Neural cell (in vitro differentiated cells): ENCODE measurements around the gene EFCAB12. TPM values are rescaled to one million over a fixed set of nuclear protein-coding genes. Genes with fewer than 3 reads are reported as not detected.
"Not testable (repeated sequence)": the region's sequence is repeated elsewhere in the genome, so short reads cannot be mapped to it uniquely, and the experiment has no call there.

ENCODE experiments used
- H2AFZ ChIP-seq: fragments of 200-600, 300-800 bp; sonication (generic), shearing (Covaris generic); 2 replicates; pipeline ENCODE4 v1.6.0; 2014; ENCODE audit warnings: low read depth, mild to moderate bottlenecking, antibody characterized with exemption, low read length, moderate library complexity
- H3F3A ChIP-seq: fragments of 200-600 bp; shearing (Covaris generic); 2 replicates; pipeline ENCODE4 v1.6.1; 2016; ENCODE audit warnings: mild to moderate bottlenecking, moderate library complexity, mixed read lengths, antibody characterized with exemption, low read length; ENCODE audit not compliant: insufficient read depth, poor library complexity, severe bottlenecking
- H3K27ac ChIP-seq: fragments of 200-600, 300-800 bp; sonication (generic), shearing (Covaris generic); 2 replicates; pipeline ENCODE4 v1.5.1; 2014; ENCODE audit warnings: mild to moderate bottlenecking, low read length, moderate library complexity
- H3K27me3 ChIP-seq: fragments of 300-800, 200-600 bp; sonication (generic), shearing (Covaris generic); 2 replicates; pipeline ENCODE4 v1.6.0; 2014; ENCODE audit warnings: mild to moderate bottlenecking, low read depth, low read length, moderate library complexity; ENCODE audit not compliant: insufficient read depth
- H3K36me3 ChIP-seq: fragments of 300-800, 200-600 bp; sonication (generic), shearing (Covaris generic); 2 replicates; pipeline ENCODE4 v1.5.1; 2014; ENCODE audit warnings: mild to moderate bottlenecking, antibody characterized with exemption, low read length, moderate library complexity; ENCODE audit not compliant: insufficient read depth
- H3K4me2 ChIP-seq: fragments of 300-800, 200-600 bp; sonication (generic), shearing (Covaris generic); 2 replicates; pipeline ENCODE4 v1.6.0; 2014; ENCODE audit warnings: mild to moderate bottlenecking, low read length
- H3K4me3 ChIP-seq: fragments of 300-800, 200-600 bp; sonication (generic), shearing (Covaris generic); 2 replicates; pipeline ENCODE4 v1.5.1; 2014; ENCODE audit warnings: mild to moderate bottlenecking, low read length, moderate library complexity
- H3K79me2 ChIP-seq: fragments of 200-600 bp; shearing (Covaris generic); replicated peaks from 2 replicates; pipeline ENCODE4 v1.6.0; 2014; ENCODE audit warnings: mild to moderate bottlenecking, low read length, moderate library complexity; ENCODE audit not compliant: insufficient read depth
- H3K9ac ChIP-seq: fragments of 300-800, 200-600 bp; sonication (generic), shearing (Covaris generic); 2 replicates; pipeline ENCODE4 v1.6.1; 2016; ENCODE audit warnings: mild to moderate bottlenecking, low read length, mixed read lengths
- H3K9me2 ChIP-seq: fragments of 200-600 bp; shearing (Covaris generic); 2 replicates; pipeline ENCODE4 v1.6.1; 2016; ENCODE audit warnings: mild to moderate bottlenecking, low read length, mixed read lengths; ENCODE audit not compliant: insufficient read depth
- H3K9me3 ChIP-seq: fragments of 200-600, 300-800 bp; sonication (generic), shearing (Covaris generic); 2 replicates; pipeline ENCODE4 v1.6.1; 2016; ENCODE audit warnings: mild to moderate bottlenecking, mixed run types, low read length, moderate library complexity, mixed read lengths
- H4K20me1 ChIP-seq: fragments of 200-600 bp; shearing (Covaris generic); 2 replicates; pipeline ENCODE4 v1.6.1; 2016; ENCODE audit warnings: mild to moderate bottlenecking, mixed run types; ENCODE audit not compliant: insufficient read depth
- EP300 ChIP-seq: fragments of 450-650 bp; conservative IDR thresholded peaks from 2 replicates; pipeline ENCODE4 v1.6.1; 2014; ENCODE audit warnings: antibody characterized with exemption, mild to moderate bottlenecking, moderate library complexity; ENCODE audit not compliant: poor library complexity, severe bottlenecking
- EZH2 ChIP-seq: fragments of 200-600, 300-800 bp; shearing (Covaris generic), sonication (generic); IDR thresholded peaks from 2 replicates; pipeline ENCODE4 v1.6.1; 2014; ENCODE audit warnings: antibody characterized with exemption, low read length, borderline replicate concordance, mild to moderate bottlenecking; ENCODE audit not compliant: insufficient read depth, poor library complexity, severe bottlenecking
- MXI1 ChIP-seq: fragments of 450-650 bp; conservative IDR thresholded peaks from 2 replicates; pipeline ENCODE4 v1.6.1; 2014; ENCODE audit warnings: antibody characterized with exemption, mild to moderate bottlenecking; ENCODE audit not compliant: poor library complexity, severe bottlenecking
- POLR2AphosphoS5 ChIP-seq: IDR thresholded peaks from 2 replicates; pipeline ENCODE4 v1.6.1; 2012
- RAD21 ChIP-seq: fragments of 450-650 bp; conservative IDR thresholded peaks from 2 replicates; pipeline ENCODE4 v1.6.1; 2014; ENCODE audit warnings: antibody characterized with exemption, mild to moderate bottlenecking, moderate library complexity
- REST ChIP-seq: IDR thresholded peaks from 2 replicates; pipeline ENCODE4 v1.6.1; 2012; ENCODE audit warnings: borderline replicate concordance
- SMC3 ChIP-seq: fragments of 450-650 bp; conservative IDR thresholded peaks from 2 replicates; pipeline ENCODE4 v1.6.1; 2014; ENCODE audit warnings: antibody characterized with exemption, mild to moderate bottlenecking, moderate library complexity; ENCODE audit not compliant: poor library complexity
- TAF1 ChIP-seq: IDR thresholded peaks from 2 replicates; pipeline ENCODE4 v1.6.1; 2012; ENCODE audit warnings: low read depth
- polyA plus RNA-seq: library from polyadenylated mRNA; depleted of rRNA; stranded (reverse); fragments of >200 nt; gene quantifications from 2 replicates; pipeline ENCODE4 v1.2.3, GENCODE V29; 2014
- TF ChIP-seq, protein P1 (sequence below): fragments of 450-650 bp; IDR thresholded peaks from 2 replicates; pipeline ENCODE4 v1.5.1; 2014; ENCODE audit warnings: antibody characterized with exemption, mild to moderate bottlenecking, moderate library complexity; ENCODE audit not compliant: poor library complexity, severe bottlenecking

Gene EFCAB12
- polyA plus RNA-seq, 1 donor from 2014 or later: 0.32 TPM

DNA sequence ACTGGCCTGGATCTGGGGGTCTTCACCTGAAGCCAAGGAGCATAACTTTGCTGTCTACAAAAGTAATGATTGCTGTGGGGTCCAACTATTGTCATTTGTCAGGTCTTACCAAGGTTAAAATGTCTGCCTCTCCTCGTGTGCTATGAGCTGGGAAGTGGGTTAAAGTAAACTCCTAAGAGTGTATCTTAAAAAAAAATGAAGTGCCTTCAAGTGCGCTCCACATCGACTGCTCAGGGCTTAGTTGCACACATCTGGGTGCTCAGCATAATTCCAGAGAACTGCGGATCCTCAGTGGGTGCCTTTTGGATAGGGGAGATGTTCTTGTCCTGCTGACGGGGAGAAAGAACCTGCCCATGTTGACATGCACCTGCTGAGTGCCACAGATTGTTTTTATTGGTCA is 40.9 kb downstream of the EFCAB12 start:
- H3K9me3 ChIP-seq: no peaks in the 10 kb centered on the region
- no peak overlapping the region for H3K27ac ChIP-seq
- no peak overlapping the region for H3K4me3 ChIP-seq
- no peak overlapping the region for H3K4me2 ChIP-seq
- no peak overlapping the region for H2AFZ ChIP-seq
- TF ChIP-seq REST (no peak), POLR2AphosphoS5 (no peak), EZH2 (no peak), RAD21 (no peak), SMC3 (no peak), TAF1 (no peak), EP300 (no peak), MXI1 (no peak)
- TF ChIP-seq, protein P1, sequence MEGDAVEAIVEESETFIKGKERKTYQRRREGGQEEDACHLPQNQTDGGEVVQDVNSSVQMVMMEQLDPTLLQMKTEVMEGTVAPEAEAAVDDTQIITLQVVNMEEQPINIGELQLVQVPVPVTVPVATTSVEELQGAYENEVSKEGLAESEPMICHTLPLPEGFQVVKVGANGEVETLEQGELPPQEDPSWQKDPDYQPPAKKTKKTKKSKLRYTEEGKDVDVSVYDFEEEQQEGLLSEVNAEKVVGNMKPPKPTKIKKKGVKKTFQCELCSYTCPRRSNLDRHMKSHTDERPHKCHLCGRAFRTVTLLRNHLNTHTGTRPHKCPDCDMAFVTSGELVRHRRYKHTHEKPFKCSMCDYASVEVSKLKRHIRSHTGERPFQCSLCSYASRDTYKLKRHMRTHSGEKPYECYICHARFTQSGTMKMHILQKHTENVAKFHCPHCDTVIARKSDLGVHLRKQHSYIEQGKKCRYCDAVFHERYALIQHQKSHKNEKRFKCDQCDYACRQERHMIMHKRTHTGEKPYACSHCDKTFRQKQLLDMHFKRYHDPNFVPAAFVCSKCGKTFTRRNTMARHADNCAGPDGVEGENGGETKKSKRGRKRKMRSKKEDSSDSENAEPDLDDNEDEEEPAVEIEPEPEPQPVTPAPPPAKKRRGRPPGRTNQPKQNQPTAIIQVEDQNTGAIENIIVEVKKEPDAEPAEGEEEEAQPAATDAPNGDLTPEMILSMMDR: no peak
- no peaks in the 10 kb centered on the region for H3K9me2 ChIP-seq
- no peak overlapping the region for H3K9ac ChIP-seq
- no peaks in the 10 kb centered on the region for H3K27me3 ChIP-seq
- no peaks in the 10 kb centered on the region for H3F3A ChIP-seq
- H4K20me1 ChIP-seq: no peaks in the 10 kb centered on the region
- no peaks in the 10 kb centered on the region for H3K79me2 ChIP-seq
- no peaks in the 10 kb centered on the region for H3K36me3 ChIP-seq

DNA sequence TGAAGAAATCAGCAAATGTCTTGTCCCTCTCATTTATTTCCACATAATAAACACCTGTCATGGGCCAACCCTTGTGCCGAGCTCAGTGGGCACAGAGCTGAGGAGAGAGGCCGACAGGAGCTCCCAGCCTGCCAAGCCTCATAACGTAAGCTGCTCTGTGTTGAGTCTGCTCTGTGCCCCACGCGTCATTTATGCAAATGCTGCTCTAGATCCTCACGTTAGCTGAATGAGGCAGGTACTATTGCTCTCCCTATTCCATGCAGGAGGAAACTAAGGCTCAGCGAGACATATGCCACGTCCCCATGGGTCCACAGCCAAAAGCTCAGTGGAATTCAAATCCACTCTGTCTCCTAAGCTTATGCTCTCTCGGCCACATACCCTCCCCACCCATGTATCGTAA is 41.5 kb downstream of the EFCAB12 start:
- no peak for TF ChIP-seq MXI1
- Histone ChIP-seq H3F3A (no peaks in the 10 kb centered on the region), H3K9me2 (no peaks in the 10 kb centered on the region), H4K20me1 (no peaks in the 10 kb centered on the region), H2AFZ (no peak overlapping the region), H3K9me3 (no peaks in the 10 kb centered on the region), H3K79me2 (no peaks in the 10 kb centered on the region), H3K4me3 (no peak overlapping the region), H3K36me3 (no peaks in the 10 kb centered on the region), H3K27me3 (no peaks in the 10 kb centered on the region), H3K4me2 (no peak overlapping the region), H3K27ac (no peak overlapping the region), H3K9ac (no peak overlapping the region)

GRCh38 chr3:129385507-129385906 is 42.9 kb downstream of the EFCAB12 start:
- not testable (repeated sequence) for H2AFZ ChIP-seq, H3K27me3 ChIP-seq, H3K4me3 ChIP-seq, H3K9me2 ChIP-seq, H4K20me1 ChIP-seq, H3K27ac ChIP-seq, H3K36me3 ChIP-seq, H3F3A ChIP-seq, H3K79me2 ChIP-seq, H3K9ac ChIP-seq, H3K9me3 ChIP-seq, H3K4me2 ChIP-seq
